Heart left ventricle (tissue), 16 donors: ENCODE measurements around the gene PCTP. TPM values are rescaled to one million over a fixed set of nuclear protein-coding genes. Genes with fewer than 3 reads are reported as not detected.

ENCODE experiments used
- ATAC-seq, 4 donors: fragments of 200-7000 bp; cut with Tn5 transposase; one replicate each; pipeline ENCODE4 v1.9.1; 2020 to 2022; ENCODE audit warnings: moderate library complexity in 4 of 4, mild to moderate bottlenecking in 3 of 4, moderate number of reproducible peaks in 1 of 4
- DNase-seq, 5 donors: peaks; one replicate each; pipeline ENCODE4 v3.0.0-alpha.2; 2020
- H3K27ac ChIP-seq, 12 donors: fragments of 200-600 bp; sonication (generic) in 4 of 12; one replicate each; pipeline versions ENCODE4 v1.5.0 to v1.8.0; 2016 to 2022; ENCODE audit warnings: mild to moderate bottlenecking in 2 of 12
- H3K27me3 ChIP-seq, 9 donors: fragments of 200-600 bp; sonication (generic) in 2 of 9; one replicate each; pipeline versions ENCODE4 v1.5.1 to v1.8.0; 2016 to 2022; ENCODE audit warnings: mild to moderate bottlenecking in 3 of 9
- H3K36me3 ChIP-seq, 9 donors: fragments of 200-600 bp; sonication (generic) in 2 of 9; one replicate each; pipeline versions ENCODE4 v1.5.0 to v1.8.0; 2018 to 2022; ENCODE audit warnings: mild to moderate bottlenecking in 2 of 9
- H3K4me1 ChIP-seq, 12 donors: fragments of 200-600 bp; sonication (generic) in 4 of 12; one replicate each; pipeline versions ENCODE4 v1.5.0 to v1.8.0; 2016 to 2022; ENCODE audit warnings: mild to moderate bottlenecking in 3 of 12
- H3K4me3 ChIP-seq, 12 donors: fragments of 200-600 bp; sonication (generic) in 4 of 12; one replicate each; pipeline versions ENCODE4 v1.5.0 to v1.8.0; 2017 to 2022; ENCODE audit warnings: mild to moderate bottlenecking in 9 of 12, moderate library complexity in 4 of 12
- H3K9me3 ChIP-seq, 12 donors: fragments of 200-600 bp; sonication (generic) in 4 of 12; one replicate each; pipeline versions ENCODE4 v1.5.0 to v1.8.0; 2016 to 2022; ENCODE audit warnings: mild to moderate bottlenecking in 1 of 12
- POLR2A ChIP-seq, 2 donors: fragments of 450-650 bp; IDR thresholded peaks; one replicate each; pipeline ENCODE4 v1.6.1; 2017; ENCODE audit warnings: antibody characterized with exemption in 2 of 2, mild to moderate bottlenecking in 2 of 2, moderate library complexity in 2 of 2
- WGBS, 4 donors: extraction: QIAGEN DNeasy Blood & Tissue Kit in 2 of 4; methylation state at CpG; one replicate each; pipeline versions ENCODE4 v1.1.5 to v1.1.7; 2013 to 2018; 5-methylcytosine and 5-hydroxymethylcytosine counted together
- intact Hi-C, 10 donors: fragments of 100-400 bp; cut with DNase I; formaldehyde crosslinking; loops; one replicate each; pipeline versions ENCODE4 v1.11.1 to v1.14.2; 2022
- polyA plus RNA-seq, 2 donors: library from polyadenylated mRNA; stranded (reverse); fragments of 200-250 nt; gene quantifications; one replicate each; pipeline ENCODE4 v1.2.3, GENCODE V29; 2013
- total RNA-seq, 9 donors: library from RNA; depleted of rRNA in 2 of 9; stranded (reverse); fragments of >200 nt in 2 of 9; fragmentation: NEBNext Ultra II Directional in 3 of 9; extraction: Animal tissue kit (Norgen Biotek cat#: 25700) in 3 of 9; gene quantifications; one replicate each; pipeline versions ENCODE4 v1.1.0 to v1.2.4, GENCODE V29; 2016 to 2023
- TF ChIP-seq, protein P1 (sequence below), 12 donors: fragments of 200-600 bp; sonication (generic) in 4 of 12; IDR thresholded peaks; one replicate each; pipeline versions ENCODE4 v1.5.0 to v1.8.0; 2018 to 2022; ENCODE audit warnings: antibody characterized with exemption in 12 of 12, mild to moderate bottlenecking in 5 of 12
- donor health status: ischemic (EF 13 %, LVEDD 7.1; RV severe dilation, severe dysfunction).
- donor health status: healthy with polysubstance abuse.
- donor health status: DM: no; HTN: yes; CAD: no.
- donor health status: DM: no; HTN: no; CAD: no.
- donor health status: ischemic (EF 25% LVEDD 6.9; RV normal size, moderate dysfunction).
- donor health status: ischemic (EF 25% LVEDD 5.7; RV mildly dilated, moderate dysfunction).
- donor health status: healthy.
- donor health status: DM: yes; HTN: yes; CAD: no.
- donor health status: ischemic (EF 35%, LVEDD 5.7; RV mildly dilated, moderate dysfunction).
- donor health status: nonischemic (EF 11% LVEDD 7.7; RV severe dilation, severe dysfunction).
- donor health status: DM: yes; HTN: yes; CAD: no.
- donor health status: PGD.
- donor health status: ischemic (EF 29% LVEDD 5.4; RV normal size, mild dysfunction).
- donor health status: nonischemic (EF 23%, LVEDD 6.1; RV moderate dilation, normal function).

Gene PCTP
- total and polyA plus RNA-seq, 11 donors = 11.8 to 22.6 (median 18.6) TPM

- Histone ChIP-seq H3K27me3 (no peaks in the 10 kb centered on the region), H3K4me3 (no peak overlapping the region), H3K27ac (no peak overlapping the region), H3K9me3 (no peaks in the 10 kb centered on the region), H3K4me1 (no peaks in the 10 kb centered on the region), H3K36me3 (no peaks in the 10 kb centered on the region)
- no peak for TF ChIP-seq POLR2A (IDR thresholded peaks at IDR 0.05)
- TF ChIP-seq, protein P1, sequence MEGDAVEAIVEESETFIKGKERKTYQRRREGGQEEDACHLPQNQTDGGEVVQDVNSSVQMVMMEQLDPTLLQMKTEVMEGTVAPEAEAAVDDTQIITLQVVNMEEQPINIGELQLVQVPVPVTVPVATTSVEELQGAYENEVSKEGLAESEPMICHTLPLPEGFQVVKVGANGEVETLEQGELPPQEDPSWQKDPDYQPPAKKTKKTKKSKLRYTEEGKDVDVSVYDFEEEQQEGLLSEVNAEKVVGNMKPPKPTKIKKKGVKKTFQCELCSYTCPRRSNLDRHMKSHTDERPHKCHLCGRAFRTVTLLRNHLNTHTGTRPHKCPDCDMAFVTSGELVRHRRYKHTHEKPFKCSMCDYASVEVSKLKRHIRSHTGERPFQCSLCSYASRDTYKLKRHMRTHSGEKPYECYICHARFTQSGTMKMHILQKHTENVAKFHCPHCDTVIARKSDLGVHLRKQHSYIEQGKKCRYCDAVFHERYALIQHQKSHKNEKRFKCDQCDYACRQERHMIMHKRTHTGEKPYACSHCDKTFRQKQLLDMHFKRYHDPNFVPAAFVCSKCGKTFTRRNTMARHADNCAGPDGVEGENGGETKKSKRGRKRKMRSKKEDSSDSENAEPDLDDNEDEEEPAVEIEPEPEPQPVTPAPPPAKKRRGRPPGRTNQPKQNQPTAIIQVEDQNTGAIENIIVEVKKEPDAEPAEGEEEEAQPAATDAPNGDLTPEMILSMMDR (IDR thresholded peaks at IDR 0.05) = no peak
- WGBS, 4 donors = 80 to 90% (median 82%) methylated on average over 12 of the region's 12 CpGs
- intact Hi-C loops = no loop called here
- ATAC-seq (no peak), DNase-seq (no peak)
These were observed 8.4 kb upstream of the PCTP start for GRCh38 chr17:55742272-55743102.

DNA sequence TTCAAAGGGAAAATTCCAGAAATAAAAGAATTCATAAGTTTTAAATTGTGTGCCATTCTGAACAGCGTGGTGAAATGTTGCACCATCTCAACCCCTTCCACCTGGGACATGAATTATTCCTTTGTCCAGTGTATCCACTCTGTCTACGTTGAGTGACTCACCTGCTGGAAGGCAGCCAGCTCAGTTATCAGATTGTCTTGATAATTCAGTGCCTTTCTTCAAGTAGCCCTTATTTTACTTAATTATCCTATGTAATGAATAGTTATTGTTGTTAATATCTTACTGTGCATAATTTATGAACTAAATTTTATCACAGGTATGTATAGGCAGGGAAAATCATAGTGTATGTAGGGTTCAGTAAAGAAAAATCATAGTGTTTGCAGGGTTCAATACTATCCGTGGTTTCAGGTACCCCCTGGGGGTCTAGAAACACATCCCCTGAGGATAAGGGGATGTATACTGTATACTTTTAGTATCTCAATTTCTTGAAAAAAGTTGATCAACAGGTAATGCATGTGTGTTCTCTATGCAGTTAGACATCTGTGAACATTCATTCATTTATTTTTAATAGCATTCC is 7.7 kb upstream of the PCTP start:
- WGBS, 4 donors = 57 to 65% (median 59%) methylated on average over 3 of the region's 3 CpGs

DNA sequence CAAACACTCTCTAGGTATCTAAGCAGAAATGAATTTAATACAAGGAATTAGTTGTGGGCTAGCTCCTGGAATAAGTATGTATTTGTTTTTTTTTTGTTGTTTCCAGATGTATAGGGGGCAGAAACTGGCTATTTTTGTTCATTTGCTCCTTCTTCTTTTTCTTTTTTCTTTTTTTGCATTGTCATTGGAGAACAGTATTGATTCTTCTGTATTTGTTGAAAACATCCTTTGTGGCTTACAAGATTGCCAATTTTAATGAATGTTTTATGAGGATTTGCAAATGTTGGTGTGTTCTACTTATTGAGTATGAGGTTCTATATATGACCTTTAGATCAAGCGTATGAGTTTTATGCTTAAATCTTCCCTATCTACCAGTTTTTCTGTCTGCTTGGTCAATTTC is 5.6 kb upstream of the PCTP start:
- intact Hi-C loops = no loop called here
- Histone ChIP-seq H3K27me3 (no peaks in the 10 kb centered on the region), H3K4me3 (no peak overlapping the region), H3K27ac (no peak overlapping the region), H3K9me3 (no peaks in the 10 kb centered on the region), H3K4me1 (no peaks in the 10 kb centered on the region), H3K36me3 (no peaks in the 10 kb centered on the region)
- WGBS, 4 donors = 96 to 98% (median 96%) methylated on average over 1 of the region's 1 CpG
- ATAC-seq = no peak
- TF ChIP-seq, protein P1 (IDR thresholded peaks at IDR 0.05) = no peak
- no peak for TF ChIP-seq POLR2A (IDR thresholded peaks at IDR 0.05)
- no peak for DNase-seq

More for the DNA sequence above, 7.7 kb upstream of the PCTP start:
- Histone ChIP-seq H3K9me3 (no peaks in the 10 kb centered on the region), H3K27me3 (no peaks in the 10 kb centered on the region), H3K4me1 (no peaks in the 10 kb centered on the region), H3K36me3 (no peaks in the 10 kb centered on the region), H3K4me3 (no peak overlapping the region), H3K27ac (no peak overlapping the region)
- DNase-seq (peak in 1 of 5 donors; percentile 21), ATAC-seq (no peak)
- intact Hi-C loops = no loop called here
- no peak for TF ChIP-seq POLR2A (IDR thresholded peaks at IDR 0.05)
- TF ChIP-seq, protein P1 (IDR thresholded peaks at IDR 0.05) = no peak

DNA sequence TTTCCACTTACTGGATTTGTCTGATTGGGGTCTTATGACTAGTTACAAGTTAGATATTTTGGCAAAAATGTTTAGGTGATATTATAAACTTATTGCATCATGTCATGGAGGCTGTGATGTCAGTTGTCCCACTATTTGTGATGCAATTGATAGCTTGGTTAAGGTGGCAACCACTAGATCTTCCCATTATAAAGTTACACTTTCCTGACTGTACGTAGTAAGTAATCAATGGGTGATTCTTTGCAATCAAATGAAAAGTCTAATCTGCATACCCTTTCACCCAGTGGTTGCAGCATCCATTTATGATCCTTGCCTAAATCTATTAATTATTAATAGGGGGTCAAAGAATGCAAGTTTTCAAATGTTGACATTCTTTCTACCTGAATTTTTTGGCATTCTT is 4.4 kb upstream of the PCTP start:
- H3K27ac ChIP-seq = no peak overlapping the region
- ATAC-seq (no peak), DNase-seq (no peak)
- TF ChIP-seq, protein P1 (IDR thresholded peaks at IDR 0.05) = no peak
- no peak for TF ChIP-seq POLR2A (IDR thresholded peaks at IDR 0.05)
- 90 to 96% (median 91%) methylated on average over 1 of the region's 1 CpG for WGBS, 4 donors
- no peaks in the 10 kb centered on the region for H3K36me3 ChIP-seq
- no peaks in the 10 kb centered on the region for H3K9me3 ChIP-seq
- no peaks in the 10 kb centered on the region for H3K27me3 ChIP-seq
- no peak overlapping the region for H3K4me3 ChIP-seq
- H3K4me1 ChIP-seq = peaks cover 0 to 4% (median 0%) of the 10 kb centered on the region in 12 donors
- intact Hi-C loops = no loop called here
